COLO668 (cell line): Measurements from ENCODE around the gene GTF2IRD1.
A peak's percentile ranks its signal among the peaks of the same experiment; 100 is the strongest.
"Not testable (repeated sequence)": the region's sequence is repeated elsewhere in the genome, so short reads cannot be mapped to it uniquely, and the experiment has no call there.

Source experiments
- DNase-seq: peaks from one replicate; lab custom pipeline; 2025; ENCODE audit not compliant: unreplicated experiment; lab: John Stamatoyannopoulos, UW

Gene GTF2IRD1

GRCh38 chr7:74507538-74508319, 54.0 kb downstream of the GTF2IRD1 start:
- no peak for DNase-seq

- not testable (repeated sequence) for DNase-seq
These were observed 55.7 kb downstream of the GTF2IRD1 start for GRCh38 chr7:74509453-74509852.

- DNase-seq = no peak
These were observed 57.6 kb downstream of the GTF2IRD1 start for GRCh38 chr7:74511345-74511744.

- no peak for DNase-seq
These were observed 59.1 kb downstream of the GTF2IRD1 start for GRCh38 chr7:74512762-74513161.

GRCh38 chr7:74514131-74514591, 60.5 kb downstream of the GTF2IRD1 start:
- DNase-seq = peak; percentile 88

- no peak for DNase-seq
These were observed 61.6 kb downstream of the GTF2IRD1 start for GRCh38 chr7:74515276-74515675.

- no peak for DNase-seq
These were observed 62.5 kb downstream of the GTF2IRD1 start for GRCh38 chr7:74516214-74516613.

- DNase-seq = no peak
These were observed 64.3 kb downstream of the GTF2IRD1 start for GRCh38 chr7:74518041-74518440.

- DNase-seq = no peak
These were observed 64.9 kb downstream of the GTF2IRD1 start for GRCh38 chr7:74518654-74519053.

- DNase-seq = no peak
These were observed 65.7 kb downstream of the GTF2IRD1 start for GRCh38 chr7:74519395-74519794.

GRCh38 chr7:74521855-74522254, 68.1 kb downstream of the GTF2IRD1 start:
- no peak for DNase-seq

- no peak for DNase-seq
These were observed 68.7 kb downstream of the GTF2IRD1 start for GRCh38 chr7:74522281-74522905.

GRCh38 chr7:74523015-74523414, 69.3 kb downstream of the GTF2IRD1 start:
- DNase-seq = no peak

GRCh38 chr7:74525140-74525539, 71.4 kb downstream of the GTF2IRD1 start:
- no peak for DNase-seq

GRCh38 chr7:74525881-74526280, 72.2 kb downstream of the GTF2IRD1 start:
- DNase-seq = peak; percentile 96

GRCh38 chr7:74526780-74527179, 73.1 kb downstream of the GTF2IRD1 start:
- DNase-seq = peak; percentile 14

- peak; percentile 47 for DNase-seq
These were observed 74.1 kb downstream of the GTF2IRD1 start for GRCh38 chr7:74527842-74528241.

GRCh38 chr7:74528773-74529172, 75.1 kb downstream of the GTF2IRD1 start:
- DNase-seq = not testable (repeated sequence)

- DNase-seq = no peak
These were observed 82.2 kb downstream of the GTF2IRD1 start for GRCh38 chr7:74535951-74536356.

GRCh38 chr7:74541937-74542336, 88.2 kb downstream of the GTF2IRD1 start:
- DNase-seq = not testable (repeated sequence)

GRCh38 chr7:74542558-74543117, 88.9 kb downstream of the GTF2IRD1 start:
- DNase-seq = peak; percentile 90
